RWPE2 (cell line): ENCODE data around the gene TWIST2.
A peak's percentile ranks its signal among the peaks of the same experiment; 100 is the strongest.

ENCODE experiments used
- ATAC-seq: fragments of 200-7000 bp; cut with Tn5 transposase; 3 replicates; pipeline ENCODE4 v1.9.1; 2021; ENCODE audit warnings: low read depth
- DNase-seq: peaks from one replicate; pipeline ENCODE4 v3.0.0-alpha.2; 2020; ENCODE audit warnings: low spot score
- H3K27ac ChIP-seq: fragments of 450-650 bp; 2 replicates; pipeline ENCODE4 v1.5.1; 2017; ENCODE audit warnings: mild to moderate bottlenecking; ENCODE audit not compliant: poor library complexity, severe bottlenecking
- H3K27me3 ChIP-seq: fragments of 250-450 bp; sonication (Bioruptor Pico); 2 replicates; pipeline ENCODE4 v1.5.1; 2021; ENCODE audit warnings: mild to moderate bottlenecking, moderate library complexity; ENCODE audit not compliant: insufficient read depth, poor library complexity, severe bottlenecking
- H3K36me3 ChIP-seq: fragments of 250-450 bp; sonication (Bioruptor Pico); 2 replicates; pipeline ENCODE4 v1.5.1; 2020; ENCODE audit warnings: low read depth, mild to moderate bottlenecking, moderate library complexity
- H3K4me1 ChIP-seq: fragments of 250-450 bp; sonication (Bioruptor Pico); 2 replicates; pipeline ENCODE4 v1.5.1; 2021; ENCODE audit warnings: mild to moderate bottlenecking, moderate library complexity; ENCODE audit not compliant: insufficient read depth, poor library complexity, severe bottlenecking
- H3K4me3 ChIP-seq: fragments of 250-450 bp; sonication (Bioruptor Pico); 2 replicates; pipeline ENCODE4 v1.5.1; 2021; ENCODE audit warnings: mild to moderate bottlenecking, moderate library complexity; ENCODE audit not compliant: severe bottlenecking
- H3K9me3 ChIP-seq: fragments of 250-450 bp; sonication (Bioruptor Pico); 2 replicates; pipeline ENCODE4 v1.5.1; 2021; ENCODE audit warnings: mild to moderate bottlenecking, moderate library complexity; ENCODE audit not compliant: severe bottlenecking
- CTCF ChIP-seq: fragments of 450-650 bp; IDR thresholded peaks from one replicate; pipeline ENCODE4 v1.5.1; 2017; ENCODE audit warnings: mild to moderate bottlenecking, moderate library complexity; ENCODE audit not compliant: poor library complexity, severe bottlenecking

The TWIST2 gene

GRCh38 chr2:238925281-238925680 is 77.4 kb downstream of the TWIST2 start:
- H3K9me3 ChIP-seq: no peaks in the 10 kb centered on the region
- no peak overlapping the region for H3K4me3 ChIP-seq
- no peak overlapping the region for H3K27ac ChIP-seq
- H3K4me1 ChIP-seq: no peaks in the 10 kb centered on the region
- TF ChIP-seq CTCF: no peak
- no peak for ATAC-seq
- no peak for DNase-seq
- no peaks in the 10 kb centered on the region for H3K36me3 ChIP-seq
- no peaks in the 10 kb centered on the region for H3K27me3 ChIP-seq

GRCh38 chr2:238925816-238926521 is 78.1 kb downstream of the TWIST2 start:
- DNase-seq (peak; percentile 37), ATAC-seq (no peak)
- Histone ChIP-seq H3K4me1 (no peaks in the 10 kb centered on the region), H3K27me3 (no peaks in the 10 kb centered on the region), H3K36me3 (no peaks in the 10 kb centered on the region), H3K9me3 (no peaks in the 10 kb centered on the region), H3K27ac (no peak overlapping the region), H3K4me3 (no peak overlapping the region)
- no peak for TF ChIP-seq CTCF

GRCh38 chr2:238926761-238927611 is 79.1 kb downstream of the TWIST2 start:
- H3K9me3 ChIP-seq: no peaks in the 10 kb centered on the region
- H3K4me1 ChIP-seq: no peaks in the 10 kb centered on the region
- ATAC-seq (no peak), DNase-seq (peak; percentile 52)
- TF ChIP-seq CTCF: no peak
- H3K4me3 ChIP-seq: no peak overlapping the region
- H3K27ac ChIP-seq: no peak overlapping the region
- no peaks in the 10 kb centered on the region for H3K36me3 ChIP-seq
- no peaks in the 10 kb centered on the region for H3K27me3 ChIP-seq

- ATAC-seq: no peak
- no peaks in the 10 kb centered on the region for H3K36me3 ChIP-seq
- H3K27me3 ChIP-seq: no peaks in the 10 kb centered on the region
- no peak for TF ChIP-seq CTCF
- DNase-seq: peak; percentile 41
- H3K27ac ChIP-seq: no peak overlapping the region
- H3K4me3 ChIP-seq: no peak overlapping the region
- no peaks in the 10 kb centered on the region for H3K4me1 ChIP-seq
- no peaks in the 10 kb centered on the region for H3K9me3 ChIP-seq
These were observed 80.0 kb downstream of the TWIST2 start for GRCh38 chr2:238927746-238928519.
